ENCODE measurements around the gene ACSF2.

ACSF2 gene

GRCh38 chr17:50440172-50440837 is 14.3 kb downstream of the ACSF2 start:
- no peak for DNase-seq (ENCODE audit: low spot score)

DNA sequence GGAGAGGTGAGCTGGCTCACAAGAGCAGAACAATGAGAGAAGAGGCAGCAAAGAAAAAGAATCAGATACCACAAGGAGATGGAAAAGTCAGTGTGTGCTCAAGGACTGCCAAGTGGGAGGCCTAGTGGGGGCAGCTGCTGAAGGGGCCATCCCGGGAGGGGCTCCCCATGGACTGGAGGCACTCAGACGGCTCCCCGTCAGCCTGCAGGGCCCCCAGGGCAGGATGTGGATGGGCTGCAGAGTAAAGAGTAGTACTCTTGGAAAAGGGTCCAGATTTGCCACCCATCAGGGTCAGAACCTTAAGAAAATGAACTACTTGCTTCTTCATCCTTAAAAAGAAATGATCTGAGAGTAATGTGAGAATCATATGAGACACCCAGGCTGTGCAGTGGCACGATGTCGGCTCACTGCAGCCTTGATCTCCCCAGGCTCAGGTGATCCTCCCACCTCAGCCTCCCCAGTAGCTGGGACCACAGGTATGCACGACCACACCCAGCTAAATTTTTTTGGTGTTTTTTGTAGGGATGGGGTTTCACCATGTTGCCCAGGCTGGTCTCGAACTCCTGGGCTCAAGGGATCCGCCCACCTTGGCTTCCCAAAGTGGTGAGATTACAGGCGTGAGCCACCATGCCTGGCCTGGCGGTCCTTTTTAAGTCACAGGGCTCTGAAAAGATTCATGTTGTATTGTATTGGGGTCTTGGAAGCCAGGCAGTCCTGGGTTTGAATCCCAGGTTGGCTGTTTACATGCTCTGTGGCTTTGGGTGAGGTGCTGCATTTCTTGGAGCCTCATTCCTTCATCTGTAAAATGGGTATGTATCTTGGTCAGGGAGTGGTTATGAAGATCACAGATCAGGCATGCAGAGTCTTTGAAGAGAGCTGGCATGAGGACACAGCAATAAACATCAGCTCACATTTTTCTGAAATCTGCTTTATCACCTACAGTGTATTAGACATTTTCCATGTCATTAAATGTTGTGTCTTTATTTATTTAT is 15.1 kb downstream of the ACSF2 start:
- DNase-seq (ENCODE audit: low spot score), result no peak

GRCh38 chr17:50443505-50443974 is 17.5 kb downstream of the ACSF2 start:
- DNase-seq (ENCODE audit: low spot score), result no peak

DNA sequence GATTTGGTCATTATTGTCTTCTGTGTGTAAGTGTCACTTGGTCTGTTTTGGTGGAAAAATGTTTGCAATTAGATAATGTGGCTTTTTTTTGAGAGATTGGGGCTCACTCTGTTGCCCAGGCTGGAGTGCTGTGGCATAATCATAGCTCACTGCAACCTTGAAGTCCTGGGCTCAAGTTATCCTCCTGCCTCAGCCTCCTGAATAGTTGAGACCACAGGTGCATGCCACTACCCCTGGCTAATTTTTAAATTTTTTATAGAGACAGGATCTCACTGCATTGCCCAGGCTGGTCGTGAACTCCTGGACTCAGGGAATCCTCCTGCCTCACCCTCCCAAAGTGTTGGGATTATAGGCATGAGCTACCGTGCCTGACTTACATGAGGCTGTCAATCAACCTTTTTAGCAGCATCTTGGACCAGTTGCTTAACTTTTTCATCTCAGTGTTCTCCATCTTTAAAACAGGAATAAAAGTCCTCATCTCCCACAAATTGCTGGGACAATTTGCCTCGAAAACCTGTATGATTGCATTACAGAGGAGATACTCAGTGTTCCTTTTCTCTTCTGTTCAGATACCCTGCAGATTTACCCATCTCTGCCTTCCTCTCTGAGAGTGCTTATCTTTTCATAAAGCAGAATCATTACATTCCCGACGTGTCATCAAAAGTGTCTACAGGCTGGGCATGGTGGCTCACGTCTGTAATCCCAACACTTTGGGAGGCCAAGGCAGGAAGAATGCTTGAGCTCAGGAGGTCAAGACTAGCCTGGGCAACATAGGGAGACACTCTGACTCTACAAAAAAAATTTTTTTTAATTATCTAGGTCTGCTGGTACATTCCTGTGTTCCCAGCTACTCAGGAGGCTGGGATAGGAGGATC is 19.1 kb downstream of the ACSF2 start:
- DNase-seq (ENCODE audit: low spot score), result no peak

DNA sequence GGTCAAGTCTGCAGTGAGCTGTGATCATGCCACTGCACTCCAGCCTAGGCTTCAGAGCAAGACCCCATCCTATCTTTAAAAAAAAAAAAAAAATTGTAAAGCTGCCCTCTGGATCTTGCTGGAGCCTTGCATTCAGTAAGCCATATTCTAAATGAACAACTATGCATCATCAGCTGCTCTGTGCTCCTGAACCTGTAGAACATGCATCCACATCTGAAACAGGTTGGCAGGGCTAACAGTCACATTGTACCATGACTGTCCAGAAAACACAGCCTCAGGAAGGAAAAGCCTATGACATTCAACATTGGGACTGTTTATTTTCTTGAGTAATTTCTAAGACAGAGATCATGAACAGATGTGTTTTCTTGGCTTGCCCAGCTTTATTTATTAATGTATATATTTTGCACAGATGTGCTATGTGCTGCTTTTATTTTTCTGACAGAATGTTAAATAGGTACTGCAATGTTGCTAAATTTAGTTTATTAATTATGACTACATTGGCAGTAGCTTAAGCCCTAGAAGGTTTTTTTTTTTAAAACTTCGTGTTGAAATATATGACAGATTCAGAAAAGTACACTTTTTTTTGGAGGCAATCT is 19.8 kb downstream of the ACSF2 start:
- no peak for DNase-seq (ENCODE audit: low spot score)

- DNase-seq (ENCODE audit: low spot score), result no peak
These were observed 22.0 kb downstream of the ACSF2 start for GRCh38 chr17:50447870-50448595.

DNA sequence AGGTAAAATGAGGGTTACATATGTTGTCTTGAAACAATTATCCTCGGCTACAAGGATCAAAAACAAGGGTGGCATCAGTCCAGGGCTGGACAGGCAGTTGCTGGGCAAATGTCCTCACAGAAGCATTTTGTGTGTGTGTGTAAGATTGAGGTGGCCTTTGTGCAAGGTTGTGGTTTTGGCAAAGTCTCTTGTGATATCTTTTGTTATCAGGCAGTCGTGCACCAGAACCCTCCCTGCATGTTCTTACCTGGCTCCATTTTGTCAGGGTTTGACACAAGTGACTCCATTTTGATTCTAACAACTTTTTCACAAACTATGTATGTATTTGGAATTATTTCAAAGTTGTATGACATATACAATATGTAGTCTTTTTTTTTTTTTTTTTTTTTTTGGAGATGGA is 22.6 kb downstream of the ACSF2 start:
- no peak for DNase-seq (ENCODE audit: low spot score)

DNA sequence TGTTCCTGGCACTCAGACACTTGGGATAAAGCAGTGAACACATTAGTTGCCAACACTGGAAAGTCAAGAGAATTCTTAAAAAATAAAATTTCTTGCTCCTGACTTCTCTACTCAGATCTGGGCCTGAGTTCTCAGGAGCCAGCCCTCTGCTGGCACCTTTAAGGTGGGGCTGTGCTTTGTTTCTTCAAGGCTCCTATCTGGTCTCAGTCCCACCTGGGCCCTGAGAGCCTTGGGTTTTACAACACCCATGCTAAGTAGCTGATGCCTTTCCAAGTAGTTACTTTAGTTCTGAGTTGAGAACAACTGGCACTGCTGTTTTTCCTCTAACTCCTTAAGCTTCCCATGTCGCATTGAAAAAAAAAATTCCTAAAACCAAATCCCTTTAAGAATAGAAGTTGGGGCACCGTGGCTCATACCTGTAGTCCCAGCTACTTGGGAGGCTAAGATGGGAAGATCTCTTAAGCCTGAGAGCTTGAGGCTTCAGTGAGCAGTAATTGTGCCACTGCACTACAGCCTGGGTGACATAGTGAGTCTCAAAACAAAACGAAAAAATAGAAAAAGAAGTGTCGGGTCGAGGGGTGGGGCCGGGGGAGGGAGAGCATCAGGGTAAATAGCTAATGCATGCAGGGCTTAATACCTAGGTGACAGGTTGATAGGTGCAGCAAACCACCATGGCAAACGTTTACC is 26.1 kb downstream of the ACSF2 start:
- no peak for DNase-seq (ENCODE audit: low spot score)

- peak; percentile 38 for DNase-seq (ENCODE audit: low spot score)
These were observed 26.7 kb downstream of the ACSF2 start for GRCh38 chr17:50452630-50453300.

DNA sequence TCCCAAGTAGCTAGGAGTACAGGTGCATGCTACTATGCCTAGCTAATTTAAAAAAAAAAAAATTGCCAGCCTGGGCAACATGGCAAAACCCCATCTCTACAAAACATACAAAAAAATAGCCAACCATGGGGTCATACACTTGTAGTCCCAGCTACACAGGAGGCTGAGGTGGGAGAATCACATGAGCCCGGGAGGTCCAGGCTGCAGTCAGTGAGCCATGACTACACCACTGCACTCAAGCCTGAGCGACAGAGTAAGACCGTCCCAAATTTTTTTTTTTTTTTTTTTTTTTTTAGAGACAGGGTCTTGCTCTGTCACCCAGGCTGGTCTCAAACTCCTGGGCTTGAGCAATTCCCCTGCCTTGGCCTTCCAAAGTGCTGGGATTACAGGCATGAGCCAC is 27.9 kb downstream of the ACSF2 start:
- DNase-seq (ENCODE audit: low spot score), result no peak

GRCh38 chr17:50457621-50458020 is 31.6 kb downstream of the ACSF2 start:
- no peak for DNase-seq (ENCODE audit: low spot score)

- no peak for DNase-seq (ENCODE audit: low spot score)
These were observed 32.3 kb downstream of the ACSF2 start for GRCh38 chr17:50458270-50458669.

GRCh38 chr17:50458701-50459676 is 33.0 kb downstream of the ACSF2 start:
- DNase-seq (ENCODE audit: low spot score), result no peak

- DNase-seq (ENCODE audit: low spot score), result no peak
These were observed 33.7 kb downstream of the ACSF2 start for GRCh38 chr17:50459756-50460155.

DNA sequence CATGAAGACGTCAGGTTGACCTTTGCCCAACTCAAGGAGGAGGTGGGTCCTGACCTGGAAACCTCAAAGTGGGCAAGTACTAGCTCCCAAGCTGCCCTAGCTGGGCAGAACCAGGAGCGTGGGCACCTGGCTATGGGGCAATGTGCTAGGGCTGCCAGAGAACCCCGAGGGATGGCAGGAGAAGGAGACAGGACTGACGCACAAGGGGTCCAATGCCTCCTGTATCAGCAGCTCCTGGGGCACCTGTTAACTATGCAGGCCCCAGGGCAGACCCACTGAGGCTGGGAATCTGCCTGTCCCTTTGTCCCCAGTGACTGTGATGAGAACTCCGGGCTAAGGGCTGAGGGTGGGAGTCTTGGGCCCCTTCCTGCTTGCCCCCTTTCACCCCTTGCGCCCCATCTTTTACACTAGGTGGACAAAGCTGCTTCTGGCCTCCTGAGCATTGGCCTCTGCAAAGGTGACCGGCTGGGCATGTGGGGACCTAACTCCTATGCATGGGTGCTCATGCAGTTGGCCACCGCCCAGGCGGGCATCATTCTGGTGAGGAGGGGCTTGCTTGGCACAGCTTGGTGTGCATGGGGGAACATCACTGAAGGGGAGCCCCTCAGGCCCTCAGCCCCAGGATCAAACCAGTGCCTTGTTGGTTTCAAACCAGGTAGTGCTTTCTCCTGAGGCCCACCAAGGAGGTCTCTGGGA is 35.0 kb downstream of the ACSF2 start:
- DNase-seq (ENCODE audit: low spot score), result no peak

- DNase-seq (ENCODE audit: low spot score), result no peak
These were observed 35.6 kb downstream of the ACSF2 start for GRCh38 chr17:50461550-50462132.

DNA sequence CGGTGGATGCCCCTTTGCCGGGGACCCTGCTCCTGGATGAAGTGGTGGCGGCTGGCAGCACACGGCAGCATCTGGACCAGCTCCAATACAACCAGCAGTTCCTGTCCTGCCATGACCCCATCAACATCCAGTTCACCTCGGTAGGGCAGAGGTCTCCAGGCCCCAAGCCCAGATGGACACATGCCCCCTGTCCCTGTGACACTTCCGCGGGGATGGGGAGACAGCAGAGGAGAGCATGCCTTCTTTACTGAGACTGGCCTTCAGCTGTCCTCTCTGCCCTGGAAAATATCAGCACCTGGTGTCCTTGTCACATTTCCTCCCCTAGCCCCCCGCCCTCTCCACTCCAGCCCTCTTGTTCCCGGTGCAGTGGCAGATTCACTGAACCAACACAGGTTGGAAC is 36.4 kb downstream of the ACSF2 start:
- DNase-seq (ENCODE audit: low spot score), result no peak

DNA sequence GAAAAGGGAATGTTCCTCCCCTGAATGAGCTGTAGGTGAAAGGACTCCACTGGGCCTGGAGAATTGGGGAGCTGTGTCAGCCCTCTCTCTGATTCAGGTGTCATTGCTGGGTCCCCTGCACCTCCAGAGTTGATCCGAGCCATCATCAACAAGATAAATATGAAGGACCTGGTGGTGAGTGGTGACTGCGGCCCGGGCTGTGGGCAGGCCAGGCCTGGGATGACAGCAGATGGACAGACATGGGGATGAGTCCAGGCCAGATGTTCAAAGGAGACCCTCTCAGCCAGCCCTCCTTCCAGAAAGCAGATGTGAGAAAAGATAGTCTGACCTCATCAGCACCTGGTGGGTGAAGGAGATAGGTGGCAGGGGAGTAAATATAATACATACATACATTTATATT is 38.1 kb downstream of the ACSF2 start:
- DNase-seq (ENCODE audit: low spot score), result no peak

Measured in germinal center (tissue), 1 donor.